GM12878 (cell line): ENCODE measurements around the gene PTX4.

Experiments
- CTCF ChIP-seq, 3 experiments: IDR thresholded peaks in 2 of 3; conservative IDR thresholded peaks in 1 of 3; 2 replicates each; pipeline ENCODE4 v1.5.1; 2011; ENCODE audit warnings: low read depth in 3 of 3, low read length in 3 of 3, mild to moderate bottlenecking in 3 of 3, control low read depth in 2 of 3, moderate library complexity in 2 of 3, inconsistent platforms in 1 of 3, mixed read lengths in 1 of 3; ENCODE audit not compliant: control insufficient read depth in 2 of 3, insufficient read depth in 1 of 3; ENCODE audit errors: extremely low read depth in 1 of 3
- NR2F1 ChIP-seq: fragments of 450-650 bp; conservative IDR thresholded peaks from 2 replicates; pipeline ENCODE4 v1.6.1; 2017; ENCODE audit warnings: mild to moderate bottlenecking

GRCh38 chr16:1436731-1437355 is 51.9 kb downstream of the PTX4 start:
- no peak for TF ChIP-seq NR2F1
- no peak for TF ChIP-seq CTCF (IDR thresholded peaks at IDR 0.05 in 2 of 3, conservative IDR thresholded peaks at IDR 0.05 in 1 of 3; ENCODE audit: control insufficient read depth in 2 of 3, extremely low read depth in 1 of 3, insufficient read depth in 1 of 3, low read depth in 3 of 3, low read length in 3 of 3)
